ENCODE measurements around the gene BZW2. TPM values are rescaled to one million over a fixed set of nuclear protein-coding genes. Genes with fewer than 3 reads are reported as not detected.

BZW2 gene
- total and polyA plus RNA-seq, 9 donors: 17.2 to 41.0 (median 22.5) TPM

DNA sequence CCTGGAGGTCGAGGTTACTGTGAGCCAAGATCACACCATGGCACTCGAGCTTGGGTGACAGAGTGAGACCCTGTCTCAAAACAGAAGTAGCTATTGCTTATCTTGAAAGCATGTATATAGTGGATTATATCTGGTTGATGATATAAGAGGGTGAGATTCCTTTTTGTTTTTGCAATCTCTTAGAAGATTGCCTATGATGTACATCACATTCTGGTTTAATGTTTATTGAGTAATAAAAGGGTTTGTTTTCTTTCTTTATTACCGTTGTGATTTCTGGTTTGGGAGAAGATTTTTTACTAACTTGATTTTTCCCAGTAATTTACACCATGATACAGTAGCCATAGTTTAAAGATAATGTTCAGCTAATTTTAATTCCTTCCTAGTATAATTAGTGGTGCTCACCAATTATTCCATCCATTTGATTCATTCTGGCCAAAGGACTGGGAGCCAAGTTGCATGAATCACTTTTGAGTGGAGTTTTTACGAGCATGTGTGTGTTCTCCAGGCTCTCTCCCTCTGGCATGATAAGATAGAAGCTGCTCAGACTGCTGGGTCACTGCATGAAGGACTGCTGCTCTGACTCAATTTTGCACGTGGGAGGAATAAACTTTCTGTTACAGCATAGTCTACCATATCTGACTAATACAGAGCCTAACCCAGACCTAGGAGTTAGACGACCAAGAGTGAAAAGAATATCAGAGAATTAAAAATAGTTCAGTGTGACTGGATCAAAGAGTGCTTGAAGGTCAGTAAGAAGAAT, 94.1 kb downstream of the BZW2 start:
- Histone ChIP-seq H3K9me3 (no peaks in the 10 kb centered on the region), H3K4me1 (ENCODE audit: insufficient read depth) (no peaks in the 10 kb centered on the region), H3K27me3 (no peaks in the 10 kb centered on the region), H3K27ac (no peak overlapping the region), H3K36me3 (no peaks in the 10 kb centered on the region), H3K4me3 (no peak overlapping the region)
- intact Hi-C loops (cut with DNase I): no loop called here
- peak in 4 of 5 donors; percentile 24 to 54 (median 39) for DNase-seq
- TF ChIP-seq, protein P1, sequence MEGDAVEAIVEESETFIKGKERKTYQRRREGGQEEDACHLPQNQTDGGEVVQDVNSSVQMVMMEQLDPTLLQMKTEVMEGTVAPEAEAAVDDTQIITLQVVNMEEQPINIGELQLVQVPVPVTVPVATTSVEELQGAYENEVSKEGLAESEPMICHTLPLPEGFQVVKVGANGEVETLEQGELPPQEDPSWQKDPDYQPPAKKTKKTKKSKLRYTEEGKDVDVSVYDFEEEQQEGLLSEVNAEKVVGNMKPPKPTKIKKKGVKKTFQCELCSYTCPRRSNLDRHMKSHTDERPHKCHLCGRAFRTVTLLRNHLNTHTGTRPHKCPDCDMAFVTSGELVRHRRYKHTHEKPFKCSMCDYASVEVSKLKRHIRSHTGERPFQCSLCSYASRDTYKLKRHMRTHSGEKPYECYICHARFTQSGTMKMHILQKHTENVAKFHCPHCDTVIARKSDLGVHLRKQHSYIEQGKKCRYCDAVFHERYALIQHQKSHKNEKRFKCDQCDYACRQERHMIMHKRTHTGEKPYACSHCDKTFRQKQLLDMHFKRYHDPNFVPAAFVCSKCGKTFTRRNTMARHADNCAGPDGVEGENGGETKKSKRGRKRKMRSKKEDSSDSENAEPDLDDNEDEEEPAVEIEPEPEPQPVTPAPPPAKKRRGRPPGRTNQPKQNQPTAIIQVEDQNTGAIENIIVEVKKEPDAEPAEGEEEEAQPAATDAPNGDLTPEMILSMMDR (IDR thresholded peaks at IDR 0.05): no peak
- TF ChIP-seq EP300 (IDR thresholded peaks at IDR 0.05): no peak
- WGBS, 3 donors: 27 to 28% (median 27%) methylated on average over 6 of the region's 6 CpGs

DNA sequence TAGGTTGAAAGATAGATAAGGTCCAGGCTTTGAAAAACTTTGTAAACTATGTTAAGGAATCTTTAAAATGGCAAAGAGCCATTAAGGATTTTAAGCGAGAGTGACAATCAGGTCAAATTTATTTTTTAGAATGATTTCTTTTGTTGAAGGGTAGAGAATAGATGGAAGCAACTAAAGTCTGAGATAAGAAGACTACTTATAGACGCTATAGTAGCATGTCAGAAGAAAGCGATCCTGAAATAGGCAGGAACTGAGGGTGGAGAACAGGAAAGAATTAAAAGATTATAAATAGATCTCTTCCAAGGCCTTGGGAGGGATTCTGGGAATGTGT, 94.6 kb downstream of the BZW2 start:
- Histone ChIP-seq H3K4me3 (no peak overlapping the region), H3K9me3 (no peaks in the 10 kb centered on the region), H3K27ac (no peak overlapping the region), H3K36me3 (no peaks in the 10 kb centered on the region), H3K4me1 (ENCODE audit: insufficient read depth) (no peaks in the 10 kb centered on the region), H3K27me3 (no peaks in the 10 kb centered on the region)
- DNase-seq: no peak
- 40 to 47% (median 46%) methylated on average over 3 of the region's 3 CpGs for WGBS, 3 donors
- TF ChIP-seq EP300 (IDR thresholded peaks at IDR 0.05) (no peak), POLR2A (IDR thresholded peaks at IDR 0.05) (no peak)
- TF ChIP-seq, protein P1 (IDR thresholded peaks at IDR 0.05): no peak
- intact Hi-C loops (cut with DNase I): no loop called here

DNA sequence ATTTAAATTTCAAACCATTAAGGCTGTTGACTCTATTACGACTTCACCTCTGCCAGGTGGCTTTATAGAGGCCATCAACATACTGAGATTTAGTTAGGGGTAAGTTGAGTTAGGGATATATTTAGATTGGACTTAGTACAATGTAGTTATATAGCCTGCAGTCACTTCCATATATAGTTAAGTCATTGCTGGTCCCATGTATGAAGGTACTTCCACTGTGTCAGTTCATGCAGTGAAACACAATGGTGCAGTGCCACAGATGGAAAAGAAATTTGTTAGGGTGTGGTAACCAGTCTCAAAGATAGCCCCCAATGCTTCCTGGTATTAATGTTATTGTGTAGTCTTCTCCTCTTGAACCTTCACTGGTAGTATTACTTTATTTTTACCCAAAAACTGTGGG, 95.0 kb downstream of the BZW2 start:
- 21 to 66% (median 55%) methylated on average over 1 of the region's 1 CpG for WGBS, 3 donors
- H3K27me3 ChIP-seq: no peaks in the 10 kb centered on the region
- DNase-seq: no peak
- no peak overlapping the region for H3K4me3 ChIP-seq
- no peaks in the 10 kb centered on the region for H3K36me3 ChIP-seq
- H3K27ac ChIP-seq: no peak overlapping the region
- no peaks in the 10 kb centered on the region for H3K9me3 ChIP-seq
- no peaks in the 10 kb centered on the region for H3K4me1 ChIP-seq (ENCODE audit: insufficient read depth)
- TF ChIP-seq EP300 (IDR thresholded peaks at IDR 0.05): no peak
- no peak for TF ChIP-seq POLR2A (IDR thresholded peaks at IDR 0.05)
- TF ChIP-seq, protein P1 (IDR thresholded peaks at IDR 0.05): no peak
- intact Hi-C loops (cut with DNase I): no loop called here

DNA sequence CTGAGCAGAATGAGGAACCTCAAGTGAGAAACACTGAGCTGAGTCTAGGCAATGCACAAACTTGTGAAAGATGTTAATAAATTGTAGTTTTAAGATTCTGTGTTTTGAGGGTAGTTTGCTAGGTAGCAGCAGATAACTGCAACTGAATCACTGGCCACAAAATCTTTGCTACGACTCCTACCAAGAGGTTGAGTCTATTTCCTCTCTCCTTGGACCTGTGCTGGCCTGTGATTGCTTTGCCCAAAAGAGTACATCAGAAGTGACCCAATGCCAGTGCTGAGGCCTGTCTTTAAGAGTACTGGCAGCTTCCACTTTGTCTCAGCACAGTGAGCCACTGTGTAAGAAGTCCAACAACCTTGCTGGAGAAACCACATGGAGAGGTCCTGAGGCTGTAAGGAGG, 95.7 kb downstream of the BZW2 start:
- no peak for TF ChIP-seq EP300 (IDR thresholded peaks at IDR 0.05)
- TF ChIP-seq, protein P1 (IDR thresholded peaks at IDR 0.05): no peak
- no peak for TF ChIP-seq POLR2A (IDR thresholded peaks at IDR 0.05)
- intact Hi-C loops (cut with DNase I): no loop called here
- H3K27ac ChIP-seq: no peak overlapping the region
- H3K4me1 ChIP-seq (ENCODE audit: insufficient read depth): peaks cover under 1% of the 10 kb centered on the region
- no peaks in the 10 kb centered on the region for H3K27me3 ChIP-seq
- WGBS, 3 donors: 83 to 94% (median 94%) methylated on average over 1 of the region's 1 CpG
- H3K4me3 ChIP-seq: no peak overlapping the region
- no peak for DNase-seq
- no peaks in the 10 kb centered on the region for H3K9me3 ChIP-seq
- H3K36me3 ChIP-seq: no peaks in the 10 kb centered on the region
